Common myeloid progenitor, CD34-positive (primary cell): Measurements from ENCODE around the gene MSN.
"Not testable (repeated sequence)": the region's sequence is repeated elsewhere in the genome, so short reads cannot be mapped to it uniquely, and the experiment has no call there.

Experiments
- CTCF ChIA-PET: fragments of 350-600 bp; sonication (Branson Sonifier 250); formaldehyde crosslinking; loops from one replicate; lab custom pipeline; 2021; ENCODE audit warnings: antibody characterized with exemption; lab: Charles Lee
- POLR2A ChIA-PET: fragments of 350-600 bp; sonication (Branson Sonifier 250); formaldehyde crosslinking; loops from one replicate; lab custom pipeline; 2021; ENCODE audit warnings: antibody characterized with exemption; lab: Charles Lee
- DNase-seq, 3 donors: peaks; one replicate each; pipeline versions ENCODE4 v3.0.0 to v3.0.0-alpha.2; 2013
- H3K27ac ChIP-seq, 2 experiments: 1 replicate in 1 of 2; 2 replicates in 1 of 2; pipeline ENCODE4 v1.7.0; 2013; ENCODE audit warnings: inconsistent platforms in 2 of 2, low read length in 2 of 2, mild to moderate bottlenecking in 2 of 2, low read depth in 1 of 2, moderate library complexity in 1 of 2; ENCODE audit not compliant: severe bottlenecking in 2 of 2, insufficient read depth in 1 of 2, poor library complexity in 1 of 2
- H3K27me3 ChIP-seq, 5 experiments: replicated peaks in 2 of 5; 1 replicate in 3 of 5; 2 replicates in 2 of 5; pipeline versions ENCODE4 v1.6.1 to v1.7.0; 2013; ENCODE audit warnings: low read length in 4 of 5, mild to moderate bottlenecking in 2 of 5, moderate library complexity in 2 of 5, inconsistent platforms in 1 of 5; ENCODE audit not compliant: insufficient read depth in 5 of 5, control insufficient read depth in 4 of 5
- H3K36me3 ChIP-seq, 4 experiments: 1 replicate in 2 of 4; 2 replicates in 2 of 4; pipeline versions ENCODE4 v1.6.1 to v1.7.0; 2013; ENCODE audit warnings: low read length in 3 of 4, control low read depth in 1 of 4, mild to moderate bottlenecking in 1 of 4; ENCODE audit not compliant: control insufficient read depth in 4 of 4, insufficient read depth in 4 of 4
- H3K4me1 ChIP-seq, 4 experiments: 1 replicate in 3 of 4; 2 replicates in 1 of 4; pipeline versions ENCODE4 v1.6.1 to v1.7.1; 2013; ENCODE audit warnings: low read length in 3 of 4, mild to moderate bottlenecking in 3 of 4, control low read depth in 1 of 4, inconsistent platforms in 1 of 4, moderate library complexity in 1 of 4; ENCODE audit not compliant: control insufficient read depth in 4 of 4, insufficient read depth in 4 of 4; ENCODE audit errors: control extremely low read depth in 1 of 4
- H3K4me3 ChIP-seq, 7 experiments: 1 replicate in 4 of 7; 2 replicates in 3 of 7; pipeline versions ENCODE4 v1.5.1 to v1.7.0; 2013; ENCODE audit warnings: mild to moderate bottlenecking in 7 of 7, low read length in 6 of 7, moderate library complexity in 6 of 7, inconsistent platforms in 2 of 7, low read depth in 2 of 7, control low read depth in 1 of 7; ENCODE audit not compliant: insufficient read depth in 4 of 7, control insufficient read depth in 1 of 7; ENCODE audit errors: extremely low read depth in 1 of 7
- H3K9me3 ChIP-seq, 5 experiments: 1 replicate in 4 of 5; 2 replicates in 1 of 5; pipeline versions ENCODE4 v1.6.1 to v1.7.1; 2013; ENCODE audit warnings: low read length in 4 of 5, mild to moderate bottlenecking in 2 of 5, inconsistent platforms in 1 of 5, low read depth in 1 of 5, moderate library complexity in 1 of 5; ENCODE audit not compliant: control insufficient read depth in 4 of 5, insufficient read depth in 2 of 5; ENCODE audit errors: control extremely low read depth in 1 of 5
- WGBS: methylation state at CpG from one replicate; pipeline ENCODE4 v1.1.5; 2013; ENCODE audit not compliant: insufficient coverage; 5-methylcytosine and 5-hydroxymethylcytosine counted together

Gene MSN

GRCh38 chrX:65636261-65636660 lies 31.2 kb upstream of the MSN start:
- H3K4me3 ChIP-seq, H3K27me3 ChIP-seq, H3K27ac ChIP-seq, POLR2A ChIA-PET, H3K36me3 ChIP-seq, H3K9me3 ChIP-seq, DNase-seq, CTCF ChIA-PET, H3K4me1 ChIP-seq: not testable (repeated sequence)
- 71% methylated on average over 2 of the region's 4 CpGs for WGBS

DNA sequence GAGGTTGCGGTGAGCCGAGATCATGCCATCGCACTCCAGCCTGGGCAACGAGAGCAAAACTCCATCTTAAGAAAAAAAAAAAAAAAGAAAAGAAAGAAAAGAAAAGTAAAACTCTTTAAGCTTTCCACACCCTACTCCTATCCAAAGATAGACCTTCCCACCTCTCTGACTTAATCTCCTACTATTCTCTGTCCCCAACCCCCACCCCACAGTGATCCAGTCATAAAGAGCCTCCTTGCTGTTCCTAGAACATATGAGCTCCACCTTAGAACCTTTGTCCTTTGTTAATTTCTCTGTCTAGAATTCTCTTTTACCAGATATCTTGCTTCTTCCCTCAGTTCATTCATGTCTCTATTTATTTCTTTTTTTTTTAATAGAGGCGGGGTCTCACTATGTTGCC lies 30.1 kb upstream of the MSN start:
- ChIA-PET CTCF (no interaction called here), POLR2A (no interaction called here)
- no peak for DNase-seq
- WGBS: 93% methylated on average over 3 of the region's 5 CpGs
- Histone ChIP-seq H3K4me3 (no peak overlapping the region), H3K36me3 (no peaks in the 10 kb centered on the region), H3K9me3 (no peaks in the 10 kb centered on the region), H3K27ac (no peak overlapping the region), H3K27me3 (no peaks in the 10 kb centered on the region), H3K4me1 (peaks cover 0 to 3% (median under 1%) of the 10 kb centered on the region in 4 experiments)

DNA sequence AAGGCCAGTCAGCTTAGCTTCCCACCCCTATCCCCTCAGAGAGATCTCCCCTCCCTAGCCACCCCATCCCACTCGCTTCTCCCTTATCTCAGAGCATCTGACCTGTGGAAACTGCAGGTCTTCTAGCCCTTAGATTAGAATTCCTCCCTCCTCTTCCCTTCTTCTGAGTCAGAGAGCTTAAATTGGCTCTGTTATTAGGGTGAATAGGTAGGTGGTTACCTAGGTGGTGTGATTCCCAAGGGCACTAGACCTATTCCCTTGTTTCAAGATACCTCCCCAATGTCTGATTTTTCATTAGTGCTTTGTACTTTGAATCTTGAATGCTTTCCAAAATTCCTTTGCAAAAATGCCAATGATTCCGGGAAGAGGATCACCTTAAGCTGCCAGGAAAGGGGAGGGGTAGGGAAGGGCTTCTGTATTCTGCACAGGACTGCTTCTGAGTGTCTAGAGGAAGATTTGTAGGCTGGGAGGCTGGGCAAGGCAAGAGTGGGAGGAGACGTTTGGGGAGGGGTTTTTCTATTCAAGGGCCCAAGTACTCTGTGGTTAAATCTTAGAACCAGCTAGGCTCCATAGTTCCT lies 24.5 kb upstream of the MSN start:
- peaks cover 0 to 5% (median 0%) of the 10 kb centered on the region in 5 experiments for H3K27me3 ChIP-seq
- 46% methylated on average over 2 of the region's 3 CpGs for WGBS
- ChIA-PET CTCF (interaction anchor here (0.9 to 2.0 kb wide), 3 partner anchors 12 to 63 kb away, joined by 3 to 5 read pairs (median 3); no protein-coding TSS in a partner anchor), POLR2A (no interaction called here)
- no peaks in the 10 kb centered on the region for H3K9me3 ChIP-seq
- peaks cover 0 to 15% (median 4%) of the 10 kb centered on the region in 4 experiments for H3K4me1 ChIP-seq
- DNase-seq: peak in 2 of 3 donors; percentile 17 to 21
- H3K36me3 ChIP-seq: no peaks in the 10 kb centered on the region
- no peak overlapping the region for H3K27ac ChIP-seq
- H3K4me3 ChIP-seq: no peak overlapping the region

- 89% methylated on average over 1 of the region's 1 CpG for WGBS
- Histone ChIP-seq H3K27ac (no peak overlapping the region), H3K27me3 (peaks cover 0 to 5% (median 0%) of the 10 kb centered on the region in 5 experiments), H3K9me3 (no peaks in the 10 kb centered on the region), H3K4me1 (peaks cover 0 to 15% (median 4%) of the 10 kb centered on the region in 4 experiments), H3K4me3 (no peak overlapping the region), H3K36me3 (no peaks in the 10 kb centered on the region)
- ChIA-PET POLR2A (no interaction called here), CTCF (interaction anchor here (1.0 to 2.0 kb wide), 2 partner anchors 47 to 63 kb away, joined by 3 to 5 read pairs; no protein-coding TSS in a partner anchor)
- DNase-seq: no peak
Observed at GRCh38 chrX:65643531-65644052, 23.9 kb upstream of the MSN start.

- Histone ChIP-seq H3K27ac (no peak overlapping the region), H3K4me1 (peaks cover 0 to 15% (median 4%) of the 10 kb centered on the region in 4 experiments), H3K9me3 (no peaks in the 10 kb centered on the region), H3K27me3 (peaks cover 0 to 5% (median 0%) of the 10 kb centered on the region in 5 experiments), H3K4me3 (no peak overlapping the region), H3K36me3 (no peaks in the 10 kb centered on the region)
- POLR2A ChIA-PET: interaction anchor here (1.4 kb wide), 1 partner anchor 24 kb away, joined by 5 read pairs; no protein-coding TSS in a partner anchor
- CTCF ChIA-PET: interaction anchor here (0.9 kb wide), 1 partner anchor 49 kb away, joined by 3 read pairs; no protein-coding TSS in a partner anchor
- 82% methylated on average over 1 of the region's 1 CpG for WGBS
- peak; percentile 39 to 85 (median 80) for DNase-seq
Observed at GRCh38 chrX:65644621-65645289, 22.7 kb upstream of the MSN start.

GRCh38 chrX:65647801-65648200 lies 19.7 kb upstream of the MSN start:
- DNase-seq: no peak
- ChIA-PET POLR2A (no interaction called here), CTCF (no interaction called here)
- Histone ChIP-seq H3K27me3 (peaks cover 0 to 3% (median 0%) of the 10 kb centered on the region in 5 experiments), H3K27ac (no peak overlapping the region), H3K4me1 (peaks cover 0 to 14% (median 3%) of the 10 kb centered on the region in 4 experiments), H3K36me3 (no peaks in the 10 kb centered on the region), H3K9me3 (peaks cover 0 to 5% (median 0%) of the 10 kb centered on the region in 5 experiments), H3K4me3 (no peak overlapping the region)
- 51% methylated on average over 3 of the region's 3 CpGs for WGBS

DNA sequence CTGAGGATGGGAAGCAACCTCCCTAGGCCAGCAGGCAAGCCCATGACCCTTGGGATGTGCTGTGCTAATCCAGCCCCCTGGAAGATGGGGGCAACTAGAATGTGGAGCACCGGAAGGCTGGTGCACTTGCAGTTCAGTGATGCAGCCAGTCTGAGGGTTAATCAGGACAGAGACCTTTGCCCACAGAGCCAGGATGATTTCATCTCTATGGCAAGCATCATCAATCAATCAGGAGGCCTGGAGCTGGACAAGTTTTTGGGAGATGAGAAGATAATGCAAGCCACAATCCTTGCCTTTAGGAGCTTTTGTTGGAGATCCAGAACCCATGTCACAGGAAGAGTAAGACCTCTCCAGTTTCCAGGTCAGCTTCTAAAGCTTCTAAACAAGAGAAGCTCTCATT lies 15.4 kb upstream of the MSN start:
- ChIA-PET POLR2A (interaction anchor here (1.1 kb wide), 1 partner anchor 15 kb away, joined by 3 read pairs; no protein-coding TSS in a partner anchor), CTCF (no interaction called here)
- H3K4me3 ChIP-seq: no peak overlapping the region
- peaks cover 0 to 5% (median 0%) of the 10 kb centered on the region in 5 experiments for H3K9me3 ChIP-seq
- no CpG with 5 or more reads among the region's 1 CpG for WGBS
- H3K27ac ChIP-seq: no peak overlapping the region
- DNase-seq: no peak
- peaks cover 0 to 10% (median 5%) of the 10 kb centered on the region in 4 experiments for H3K4me1 ChIP-seq
- no peaks in the 10 kb centered on the region for H3K36me3 ChIP-seq
- H3K27me3 ChIP-seq: peaks cover 0 to 3% (median 0%) of the 10 kb centered on the region in 5 experiments
